ENCODE results near the gene PTS.

The PTS gene

GRCh38 chr11:112267188-112267591 lies 41.0 kb downstream of the PTS start:
- no peak for DNase-seq

GRCh38 chr11:112268406-112268805 lies 42.2 kb downstream of the PTS start:
- no peak for DNase-seq

GRCh38 chr11:112269139-112269538 lies 42.9 kb downstream of the PTS start:
- DNase-seq: no peak

GRCh38 chr11:112270551-112271180 lies 44.4 kb downstream of the PTS start:
- DNase-seq: no peak

GRCh38 chr11:112271242-112271641 lies 45.0 kb downstream of the PTS start:
- DNase-seq: no peak

GRCh38 chr11:112273066-112273465 lies 46.8 kb downstream of the PTS start:
- DNase-seq: no peak

GRCh38 chr11:112274007-112274783 lies 48.0 kb downstream of the PTS start:
- no peak for DNase-seq

GRCh38 chr11:112277029-112277428 lies 50.8 kb downstream of the PTS start:
- no peak for DNase-seq

GRCh38 chr11:112277941-112278340 lies 51.7 kb downstream of the PTS start:
- no peak for DNase-seq

GRCh38 chr11:112278803-112279202 lies 52.6 kb downstream of the PTS start:
- no peak for DNase-seq

- peak; percentile 76 for DNase-seq
Observed at GRCh38 chr11:112279901-112280267, 53.7 kb downstream of the PTS start.

- DNase-seq: peak; percentile 84
Observed at GRCh38 chr11:112280268-112281126, 54.3 kb downstream of the PTS start.

- DNase-seq: peak; percentile 16
Observed at GRCh38 chr11:112281726-112282125, 55.5 kb downstream of the PTS start.
